ENCODE measurements around the gene JAK2.
"Not testable (repeated sequence)": the region's sequence is repeated elsewhere in the genome, so short reads cannot be mapped to it uniquely, and the experiment has no call there.

The JAK2 gene

DNA sequence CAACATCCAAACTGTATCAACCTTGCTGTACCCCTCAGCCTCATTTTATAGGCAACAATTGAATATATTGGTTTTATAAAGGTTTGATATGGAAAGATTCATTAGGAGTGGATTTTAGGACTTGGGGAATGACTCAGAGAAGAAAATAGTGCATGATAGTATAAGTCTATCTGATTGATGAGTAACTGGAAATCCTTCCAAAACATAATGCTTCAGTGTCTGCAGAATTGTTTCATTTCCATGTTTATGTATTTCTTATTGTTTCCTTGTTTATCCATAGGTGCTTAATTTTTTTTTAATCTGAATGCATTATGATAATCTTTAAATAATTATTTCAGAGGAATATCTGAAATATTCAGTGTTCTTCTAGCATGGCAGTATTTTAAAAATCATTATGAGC is 12.6 kb downstream of the JAK2 start:
- Histone ChIP-seq H3K4me1 (ENCODE audit: control insufficient read depth in 1 of 2, insufficient read depth in 2 of 2, low read length in 2 of 2) (peaks cover 3% of the 10 kb centered on the region in 2 donors), H3K4me3 (ENCODE audit: low read depth in 1 of 2, low read length in 2 of 2) (no peak overlapping the region), H3K27ac (ENCODE audit: low read length) (no peak overlapping the region), H3K9me3 (ENCODE audit: control insufficient read depth in 1 of 2, low read length in 2 of 2) (peaks cover 3% of the 10 kb centered on the region in 2 donors), H3K36me3 (ENCODE audit: control insufficient read depth in 1 of 2, insufficient read depth in 2 of 2, low read length in 2 of 2) (peaks cover 11 to 12% of the 10 kb centered on the region in 2 donors), H3K27me3 (ENCODE audit: low read depth, low read length) (no peaks in the 10 kb centered on the region)

DNA sequence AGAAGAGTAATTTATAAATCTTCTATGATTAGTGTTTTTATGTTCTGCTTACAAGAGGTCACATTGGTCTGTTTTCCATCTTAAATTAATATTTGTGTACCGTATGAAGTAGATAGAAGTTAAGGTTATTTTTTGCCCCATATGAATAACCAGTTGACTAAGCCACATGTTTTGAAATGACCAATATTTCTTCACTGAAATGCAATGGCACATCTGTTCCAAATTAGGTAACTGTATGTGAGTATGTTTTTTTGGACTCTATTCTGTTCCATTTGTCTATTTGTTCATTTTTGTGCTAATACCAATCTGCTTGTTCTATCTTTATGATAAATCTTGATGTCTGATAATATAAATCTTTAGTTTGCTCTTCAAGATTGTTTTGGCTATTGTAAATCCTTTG is 17.7 kb downstream of the JAK2 start:
- peaks cover 0 to 13% of the 10 kb centered on the region in 2 donors for H3K36me3 ChIP-seq (ENCODE audit: control insufficient read depth in 1 of 2, insufficient read depth in 2 of 2, low read length in 2 of 2)
- no peaks in the 10 kb centered on the region for H3K27me3 ChIP-seq (ENCODE audit: low read depth, low read length)
- H3K4me3 ChIP-seq (ENCODE audit: low read depth in 1 of 2, low read length in 2 of 2): no peak overlapping the region
- no peaks in the 10 kb centered on the region for H3K4me1 ChIP-seq (ENCODE audit: control insufficient read depth in 1 of 2, insufficient read depth in 2 of 2, low read length in 2 of 2)
- H3K27ac ChIP-seq (ENCODE audit: low read length): no peak overlapping the region
- peaks cover 0 to 8% of the 10 kb centered on the region in 2 donors for H3K9me3 ChIP-seq (ENCODE audit: control insufficient read depth in 1 of 2, low read length in 2 of 2)

DNA sequence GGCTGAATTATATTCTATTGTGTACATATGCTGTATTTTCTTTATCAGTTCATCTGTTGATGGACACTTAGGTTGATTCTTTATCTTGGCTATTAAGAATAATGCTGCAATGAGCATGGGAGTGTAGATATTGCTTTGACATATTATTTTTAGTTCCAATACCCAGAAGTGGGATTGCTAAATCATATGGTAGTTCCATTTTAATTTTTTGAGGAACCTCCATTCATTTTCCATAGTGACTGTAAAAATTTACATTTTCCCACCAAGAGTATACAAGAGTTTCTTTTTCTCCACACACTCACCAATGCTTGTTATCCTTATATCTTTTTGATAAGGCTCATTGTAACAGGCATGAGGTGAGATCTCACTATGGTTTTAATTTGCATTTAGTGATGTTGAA is 19.4 kb downstream of the JAK2 start:
- Histone ChIP-seq H3K4me1 (ENCODE audit: control insufficient read depth in 1 of 2, insufficient read depth in 2 of 2, low read length in 2 of 2) (no peaks in the 10 kb centered on the region), H3K9me3 (ENCODE audit: control insufficient read depth in 1 of 2, low read length in 2 of 2) (peaks cover 0 to 8% of the 10 kb centered on the region in 2 donors), H3K4me3 (ENCODE audit: low read depth in 1 of 2, low read length in 2 of 2) (no peak overlapping the region), H3K27ac (ENCODE audit: low read length) (no peak overlapping the region), H3K36me3 (ENCODE audit: control insufficient read depth in 1 of 2, insufficient read depth in 2 of 2, low read length in 2 of 2) (peaks cover 0 to 13% of the 10 kb centered on the region in 2 donors), H3K27me3 (ENCODE audit: low read depth, low read length) (no peaks in the 10 kb centered on the region)

DNA sequence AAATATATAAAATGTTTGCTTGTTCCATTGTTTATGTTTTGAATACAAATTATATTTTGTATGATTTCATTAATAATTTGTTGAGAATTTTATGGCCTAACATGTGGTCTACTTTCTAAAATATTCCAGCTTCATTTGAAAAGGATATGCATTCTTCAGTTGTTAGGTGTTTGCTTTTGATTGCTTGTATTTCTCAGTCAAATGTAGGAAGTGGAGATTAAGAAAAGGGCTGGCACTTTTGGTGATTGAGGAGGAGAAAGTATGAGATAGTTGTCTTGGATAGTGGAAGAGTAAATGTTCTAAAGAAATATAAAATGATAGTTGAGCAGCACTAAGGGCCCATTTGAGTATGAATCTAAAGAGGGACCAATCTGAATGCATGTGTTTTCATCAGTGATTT is 23.1 kb downstream of the JAK2 start:
- no peak overlapping the region for H3K27ac ChIP-seq (ENCODE audit: low read length)
- H3K9me3 ChIP-seq (ENCODE audit: control insufficient read depth in 1 of 2, low read length in 2 of 2): peaks cover 0 to 4% of the 10 kb centered on the region in 2 donors
- H3K4me1 ChIP-seq (ENCODE audit: control insufficient read depth in 1 of 2, insufficient read depth in 2 of 2, low read length in 2 of 2): peaks cover 0 to 7% of the 10 kb centered on the region in 2 donors
- H3K36me3 ChIP-seq (ENCODE audit: control insufficient read depth in 1 of 2, insufficient read depth in 2 of 2, low read length in 2 of 2): peaks cover 0 to 13% of the 10 kb centered on the region in 2 donors
- H3K4me3 ChIP-seq (ENCODE audit: low read depth in 1 of 2, low read length in 2 of 2): no peak overlapping the region
- H3K27me3 ChIP-seq (ENCODE audit: low read depth, low read length): no peaks in the 10 kb centered on the region

DNA sequence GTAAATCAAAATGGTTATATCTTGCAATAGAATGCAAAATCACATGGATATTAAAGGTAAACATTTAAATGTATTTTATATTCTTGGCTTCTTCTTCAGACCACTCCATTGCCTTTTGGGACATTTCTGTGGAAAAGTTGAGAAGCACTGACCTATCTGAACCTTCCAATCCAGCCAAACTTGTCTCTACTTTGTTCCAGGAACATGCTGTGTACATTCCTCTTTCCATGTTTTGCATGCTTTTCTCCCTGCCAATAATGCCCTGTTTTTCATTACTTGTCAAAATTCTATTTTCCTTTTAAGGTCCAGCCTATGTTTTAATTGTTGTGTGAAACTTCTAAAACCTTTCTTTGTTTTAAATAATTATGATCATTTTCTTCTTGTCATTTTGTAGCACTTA is 28.3 kb downstream of the JAK2 start:
- Histone ChIP-seq H3K4me1 (ENCODE audit: control insufficient read depth in 1 of 2, insufficient read depth in 2 of 2, low read length in 2 of 2) (peaks cover 0 to 10% of the 10 kb centered on the region in 2 donors), H3K4me3 (ENCODE audit: low read depth in 1 of 2, low read length in 2 of 2) (no peak overlapping the region), H3K36me3 (ENCODE audit: control insufficient read depth in 1 of 2, insufficient read depth in 2 of 2, low read length in 2 of 2) (no peaks in the 10 kb centered on the region), H3K27me3 (ENCODE audit: low read depth, low read length) (no peaks in the 10 kb centered on the region), H3K27ac (ENCODE audit: low read length) (no peak overlapping the region), H3K9me3 (ENCODE audit: control insufficient read depth in 1 of 2, low read length in 2 of 2) (peaks cover 0 to 4% of the 10 kb centered on the region in 2 donors)

DNA sequence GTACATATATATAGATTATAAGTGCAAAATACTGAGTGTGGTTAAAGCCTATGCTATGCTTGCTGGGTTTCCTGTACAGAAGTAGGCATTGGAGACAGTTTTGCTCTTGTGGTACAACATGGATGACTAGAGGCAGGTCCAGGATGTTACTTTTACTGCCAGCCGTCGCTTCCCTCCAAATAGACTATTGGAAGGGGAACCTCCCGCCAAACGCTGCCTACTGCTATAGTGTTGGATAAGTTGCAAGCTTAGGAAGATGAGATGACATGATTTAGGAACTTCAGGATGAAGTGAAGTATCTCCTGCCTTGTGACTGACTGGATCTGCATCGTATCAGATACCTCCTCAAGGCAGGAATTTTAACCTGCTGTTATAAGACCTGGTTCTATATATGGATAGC is 30.9 kb downstream of the JAK2 start:
- H3K27ac ChIP-seq (ENCODE audit: low read length): no peak overlapping the region

DNA sequence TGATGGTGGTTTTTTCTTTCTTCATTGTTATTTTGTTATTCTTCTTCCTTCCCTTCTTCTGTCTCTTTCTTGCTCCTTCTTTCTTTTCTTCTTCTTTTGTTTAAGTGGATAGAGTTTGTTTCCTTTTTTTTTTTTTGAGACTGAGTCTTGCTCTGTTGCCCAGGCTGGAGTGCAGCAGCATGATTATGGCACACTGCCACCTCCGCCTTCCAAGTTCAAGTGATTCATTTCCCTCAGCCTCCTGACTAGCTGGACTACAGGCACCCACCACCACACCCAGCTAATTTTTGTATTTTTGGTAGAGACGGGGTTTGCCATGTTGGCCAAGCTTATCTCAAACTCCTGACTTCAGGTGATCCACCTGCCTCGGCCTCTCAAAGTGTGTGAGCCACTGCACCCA is 40.3 kb downstream of the JAK2 start:
- H3K4me3 ChIP-seq (ENCODE audit: low read depth in 1 of 2, low read length in 2 of 2): no peak overlapping the region
- no peaks in the 10 kb centered on the region for H3K9me3 ChIP-seq (ENCODE audit: control insufficient read depth in 1 of 2, low read length in 2 of 2)
- H3K27me3 ChIP-seq (ENCODE audit: low read depth, low read length): no peaks in the 10 kb centered on the region
- H3K36me3 ChIP-seq (ENCODE audit: control insufficient read depth in 1 of 2, insufficient read depth in 2 of 2, low read length in 2 of 2): peaks cover 26 to 37% of the 10 kb centered on the region in 2 donors
- no peak overlapping the region for H3K27ac ChIP-seq (ENCODE audit: low read length)
- H3K4me1 ChIP-seq (ENCODE audit: control insufficient read depth in 1 of 2, insufficient read depth in 2 of 2, low read length in 2 of 2): no peaks in the 10 kb centered on the region

More for the DNA sequence above, 30.9 kb downstream of the JAK2 start:
- Histone ChIP-seq H3K4me1 (ENCODE audit: control insufficient read depth in 1 of 2, insufficient read depth in 2 of 2, low read length in 2 of 2) (peaks cover 0 to 10% of the 10 kb centered on the region in 2 donors), H3K9me3 (ENCODE audit: control insufficient read depth in 1 of 2, low read length in 2 of 2) (peaks cover 0 to 9% of the 10 kb centered on the region in 2 donors), H3K4me3 (ENCODE audit: low read depth in 1 of 2, low read length in 2 of 2) (no peak overlapping the region), H3K36me3 (ENCODE audit: control insufficient read depth in 1 of 2, insufficient read depth in 2 of 2, low read length in 2 of 2) (no peaks in the 10 kb centered on the region), H3K27me3 (ENCODE audit: low read depth, low read length) (no peaks in the 10 kb centered on the region)

DNA sequence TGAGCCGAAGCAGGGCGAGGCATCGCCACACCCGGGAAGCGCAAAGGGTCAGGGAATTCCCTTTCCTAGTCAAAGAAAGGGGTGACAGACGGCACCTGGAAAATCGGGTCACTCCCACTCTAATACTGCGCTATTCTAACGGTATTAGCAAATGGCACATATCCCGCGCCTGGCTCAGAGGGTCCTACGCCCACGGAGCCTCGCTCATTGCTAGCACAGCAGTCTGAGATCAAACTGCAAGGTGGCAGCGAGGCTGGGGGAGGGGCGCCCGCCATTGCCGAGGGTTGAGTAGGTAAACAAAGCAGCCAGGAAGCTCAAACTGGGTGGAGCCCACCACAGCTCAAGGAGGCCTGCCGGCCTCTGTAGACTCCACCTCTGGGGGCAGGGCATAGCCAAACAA is 46.9 kb downstream of the JAK2 start:
- H3K9me3 ChIP-seq (ENCODE audit: control insufficient read depth in 1 of 2, low read length in 2 of 2); H3K4me1 ChIP-seq (ENCODE audit: control insufficient read depth in 1 of 2, insufficient read depth in 2 of 2, low read length in 2 of 2); H3K27ac ChIP-seq (ENCODE audit: low read length); H3K27me3 ChIP-seq (ENCODE audit: low read depth, low read length); H3K4me3 ChIP-seq (ENCODE audit: low read depth in 1 of 2, low read length in 2 of 2): not testable (repeated sequence)
- H3K36me3 ChIP-seq (ENCODE audit: control insufficient read depth in 1 of 2, insufficient read depth in 2 of 2, low read length in 2 of 2): peaks cover 8 to 19% of the 10 kb centered on the region in 2 donors

DNA sequence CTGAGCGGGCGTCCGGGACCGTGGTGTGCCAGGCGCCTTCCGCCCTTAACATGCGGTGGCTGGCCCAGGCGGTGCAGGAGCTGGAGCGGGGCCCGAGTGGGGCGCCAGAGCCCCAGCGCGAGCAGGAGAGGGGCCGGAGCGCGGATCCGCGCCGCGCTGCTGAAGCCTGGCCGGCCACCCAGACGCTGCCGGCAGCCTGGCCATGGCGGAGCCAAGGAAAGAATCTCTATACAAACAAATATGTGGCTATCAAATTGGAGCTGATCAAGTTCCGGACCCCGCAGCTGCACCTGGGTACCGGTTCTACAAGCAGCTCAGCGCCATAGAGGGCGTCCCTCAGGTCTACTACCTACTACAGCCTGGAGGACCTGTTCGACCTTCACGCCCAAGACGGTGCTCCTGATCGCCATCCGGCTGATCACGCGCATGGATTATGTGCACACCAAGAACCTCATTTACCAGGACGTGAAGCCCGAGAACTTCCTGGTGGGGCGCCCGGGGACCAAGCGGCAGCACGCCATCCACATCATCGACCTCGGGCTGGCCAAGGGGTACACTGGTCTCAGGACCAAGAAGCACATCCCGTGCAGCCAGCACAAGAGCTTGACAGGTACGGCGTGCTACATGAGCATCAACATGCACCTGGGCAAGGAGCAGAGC is 55.8 kb downstream of the JAK2 start:
- H3K36me3 ChIP-seq (ENCODE audit: control insufficient read depth in 1 of 2, insufficient read depth in 2 of 2, low read length in 2 of 2): peaks cover 8 to 34% of the 10 kb centered on the region in 2 donors

DNA sequence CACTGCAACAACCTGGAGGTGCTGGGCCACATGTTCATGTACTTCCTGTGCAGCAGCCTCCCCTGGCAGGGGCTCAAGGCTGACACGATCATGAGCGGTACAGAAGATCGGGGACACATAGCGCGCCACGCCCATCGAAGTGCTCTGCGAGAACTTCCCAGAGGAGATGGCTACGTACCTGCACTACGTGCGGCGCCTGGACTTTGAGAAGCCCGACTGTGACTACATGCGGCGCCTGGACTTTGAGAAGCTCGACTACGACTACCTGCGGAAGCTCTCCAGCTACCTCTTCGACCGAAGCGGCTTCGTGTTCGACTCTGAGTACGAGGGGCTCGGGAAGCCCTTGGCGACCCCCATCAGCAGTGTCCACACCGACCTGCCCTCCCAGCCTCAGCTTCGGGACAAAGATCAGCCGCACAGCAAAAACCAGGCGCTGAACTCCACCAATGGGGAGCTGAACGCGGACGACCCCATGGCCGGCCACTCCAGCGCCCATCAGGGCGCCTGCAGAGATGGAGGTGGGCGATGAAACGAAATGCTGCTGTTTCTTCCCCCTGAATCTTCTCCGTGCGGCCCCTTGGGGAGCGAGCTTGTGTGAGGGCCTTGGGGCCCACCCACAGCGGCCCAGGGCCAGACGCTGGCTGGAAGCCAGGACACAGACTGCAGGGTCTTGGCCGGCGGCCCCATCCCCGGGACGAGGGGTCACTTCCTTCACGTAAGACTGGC is 56.5 kb downstream of the JAK2 start:
- Histone ChIP-seq H3K4me3 (ENCODE audit: low read depth in 1 of 2, low read length in 2 of 2) (no peak overlapping the region), H3K9me3 (ENCODE audit: control insufficient read depth in 1 of 2, low read length in 2 of 2) (peaks cover 0 to 4% of the 10 kb centered on the region in 2 donors), H3K4me1 (ENCODE audit: control insufficient read depth in 1 of 2, insufficient read depth in 2 of 2, low read length in 2 of 2) (peaks cover 0 to 5% of the 10 kb centered on the region in 2 donors), H3K27me3 (ENCODE audit: low read depth, low read length) (no peaks in the 10 kb centered on the region), H3K36me3 (ENCODE audit: control insufficient read depth in 1 of 2, insufficient read depth in 2 of 2, low read length in 2 of 2) (peaks cover 8 to 35% of the 10 kb centered on the region in 2 donors), H3K27ac (ENCODE audit: low read length) (no peak overlapping the region)

More for the DNA sequence above, 55.8 kb downstream of the JAK2 start:
- no peak overlapping the region for H3K27ac ChIP-seq (ENCODE audit: low read length)
- H3K4me1 ChIP-seq (ENCODE audit: control insufficient read depth in 1 of 2, insufficient read depth in 2 of 2, low read length in 2 of 2): peaks cover 0 to 5% of the 10 kb centered on the region in 2 donors
- peaks cover 0 to 4% of the 10 kb centered on the region in 2 donors for H3K9me3 ChIP-seq (ENCODE audit: control insufficient read depth in 1 of 2, low read length in 2 of 2)
- no peaks in the 10 kb centered on the region for H3K27me3 ChIP-seq (ENCODE audit: low read depth, low read length)
- no peak overlapping the region for H3K4me3 ChIP-seq (ENCODE audit: low read depth in 1 of 2, low read length in 2 of 2)

DNA sequence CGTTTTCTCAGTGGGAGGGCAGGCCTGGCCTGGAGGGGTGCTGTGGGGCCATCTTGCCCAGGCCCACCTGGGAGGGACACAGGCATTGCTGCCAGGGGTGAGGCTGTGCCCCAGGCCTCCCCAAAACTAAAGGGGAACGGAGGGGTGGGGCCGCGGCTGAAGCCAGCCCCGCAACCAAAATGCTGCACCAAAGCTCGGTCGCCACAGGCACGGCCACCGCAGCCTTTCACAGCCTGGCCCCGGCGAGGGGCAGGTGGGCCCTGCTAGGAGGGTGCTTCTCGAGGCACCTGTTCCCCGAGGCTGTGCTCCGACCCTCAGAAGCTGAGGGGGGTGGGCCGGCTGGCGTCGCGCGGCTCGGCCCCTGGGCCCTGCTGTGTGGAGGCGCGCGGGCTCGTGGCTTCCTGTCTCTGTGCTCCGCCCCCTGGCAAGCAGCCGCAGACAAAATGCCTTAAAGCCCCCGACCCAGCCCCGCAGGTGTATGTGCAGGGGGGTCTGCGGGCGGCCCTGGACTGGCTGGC is 57.6 kb downstream of the JAK2 start:
- H3K4me3 ChIP-seq (ENCODE audit: low read depth in 1 of 2, low read length in 2 of 2): peak overlapping the region in 1 of 2 donors; percentile 25
- H3K36me3 ChIP-seq (ENCODE audit: control insufficient read depth in 1 of 2, insufficient read depth in 2 of 2, low read length in 2 of 2): peaks cover 8 to 35% of the 10 kb centered on the region in 2 donors
- peaks cover 0 to 5% of the 10 kb centered on the region in 2 donors for H3K4me1 ChIP-seq (ENCODE audit: control insufficient read depth in 1 of 2, insufficient read depth in 2 of 2, low read length in 2 of 2)
- H3K27me3 ChIP-seq (ENCODE audit: low read depth, low read length): no peaks in the 10 kb centered on the region
- H3K9me3 ChIP-seq (ENCODE audit: control insufficient read depth in 1 of 2, low read length in 2 of 2): peaks cover 0 to 4% of the 10 kb centered on the region in 2 donors
- no peak overlapping the region for H3K27ac ChIP-seq (ENCODE audit: low read length)

Data from muscle layer of duodenum (tissue), 2 donors.